ENCODE data around the gene PPIC.

DNA sequence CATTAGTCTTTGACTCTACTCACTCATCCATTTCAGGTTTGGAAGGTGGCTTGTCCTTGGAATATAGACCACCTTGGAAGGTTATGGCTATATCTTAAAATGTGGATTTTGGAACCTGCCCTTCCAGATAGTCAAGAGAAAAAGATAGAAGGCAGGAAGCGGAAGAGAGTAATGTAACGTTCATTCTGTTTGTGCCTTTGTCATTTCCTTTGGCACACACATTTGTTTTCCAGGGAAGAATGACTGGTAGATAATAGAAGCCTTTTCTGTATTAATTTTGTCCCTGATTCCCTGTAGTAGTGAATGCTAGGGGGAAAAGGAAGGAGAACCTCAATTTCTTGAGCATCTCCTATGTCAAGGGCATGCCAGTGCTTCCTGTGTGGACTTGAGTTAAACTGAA, 54.7 kb downstream of the PPIC start:
- TF ChIP-seq, protein P1, sequence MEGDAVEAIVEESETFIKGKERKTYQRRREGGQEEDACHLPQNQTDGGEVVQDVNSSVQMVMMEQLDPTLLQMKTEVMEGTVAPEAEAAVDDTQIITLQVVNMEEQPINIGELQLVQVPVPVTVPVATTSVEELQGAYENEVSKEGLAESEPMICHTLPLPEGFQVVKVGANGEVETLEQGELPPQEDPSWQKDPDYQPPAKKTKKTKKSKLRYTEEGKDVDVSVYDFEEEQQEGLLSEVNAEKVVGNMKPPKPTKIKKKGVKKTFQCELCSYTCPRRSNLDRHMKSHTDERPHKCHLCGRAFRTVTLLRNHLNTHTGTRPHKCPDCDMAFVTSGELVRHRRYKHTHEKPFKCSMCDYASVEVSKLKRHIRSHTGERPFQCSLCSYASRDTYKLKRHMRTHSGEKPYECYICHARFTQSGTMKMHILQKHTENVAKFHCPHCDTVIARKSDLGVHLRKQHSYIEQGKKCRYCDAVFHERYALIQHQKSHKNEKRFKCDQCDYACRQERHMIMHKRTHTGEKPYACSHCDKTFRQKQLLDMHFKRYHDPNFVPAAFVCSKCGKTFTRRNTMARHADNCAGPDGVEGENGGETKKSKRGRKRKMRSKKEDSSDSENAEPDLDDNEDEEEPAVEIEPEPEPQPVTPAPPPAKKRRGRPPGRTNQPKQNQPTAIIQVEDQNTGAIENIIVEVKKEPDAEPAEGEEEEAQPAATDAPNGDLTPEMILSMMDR (IDR thresholded peaks at IDR 0.05): no peak
- no peak for TF ChIP-seq POLR2A (IDR thresholded peaks at IDR 0.05)
- no peak for TF ChIP-seq POLR2AphosphoS5 (IDR thresholded peaks at IDR 0.05)
